ENCODE measurements around the gene C2CD5. TPM values are rescaled to one million over a fixed set of nuclear protein-coding genes. Genes with fewer than 3 reads are reported as not detected.

The C2CD5 gene
- total RNA-seq, 1 experiment from 2014 or later = 35.4 TPM

GRCh38 chr12:22525426-22525825, 18.9 kb downstream of the C2CD5 start:
- H3K4me1 ChIP-seq (ENCODE audit: insufficient read depth, low read length) = no peaks in the 10 kb centered on the region
- DNase-seq = no peak
- H3K18ac ChIP-seq (ENCODE audit: insufficient read length, low read depth, low read length) = no peak overlapping the region
- H3K4me1 Mint-ChIP-seq = no peaks in the 10 kb centered on the region
- H3K27ac Mint-ChIP-seq = no peak overlapping the region
- H3K23ac ChIP-seq (ENCODE audit: insufficient read length, low read depth, low read length) = no peak overlapping the region
- H3K4me2 ChIP-seq (ENCODE audit: insufficient read depth, insufficient read length, low read length) = no peak overlapping the region
- H3T11ph ChIP-seq (ENCODE audit: low read length) = no peak overlapping the region
- H2BK12ac ChIP-seq (ENCODE audit: insufficient read length, low read depth, low read length) = no peak overlapping the region
- no peaks in the 10 kb centered on the region for H3K27me3 ChIP-seq (ENCODE audit: insufficient read depth, low read length)
- H2AK5ac ChIP-seq (ENCODE audit: insufficient read length, low read length) = no peak overlapping the region
- no peak overlapping the region for H2BK120ac ChIP-seq (ENCODE audit: low read depth, low read length, poor library complexity, severe bottlenecking)
- H4K20me1 ChIP-seq (ENCODE audit: control insufficient read depth, insufficient read depth, insufficient read length) = no peaks in the 10 kb centered on the region
- H3K79me1 ChIP-seq (ENCODE audit: insufficient read depth, low read depth, low read length, poor library complexity, severe bottlenecking) = no peaks in the 10 kb centered on the region
- H3K9me3 ChIP-seq (ENCODE audit: control insufficient read depth, low read depth, low read length) = no peaks in the 10 kb centered on the region
- H3K27ac ChIP-seq (ENCODE audit: insufficient read length, low read depth, low read length) = no peak overlapping the region
- WGBS (ENCODE audit: extremely low coverage, insufficient read length, low lambda C conversion rate) = no CpG with 5 or more reads among the region's 2 CpGs
- H3K9me3 Mint-ChIP-seq = no peaks in the 10 kb centered on the region
- no peak overlapping the region for H4K5ac ChIP-seq (ENCODE audit: insufficient read length, low read depth, low read length)
- no peak overlapping the region for H2AFZ ChIP-seq (ENCODE audit: low read length)
- H4K91ac ChIP-seq (ENCODE audit: insufficient read length, low read depth, low read length) = no peak overlapping the region
- H2BK5ac ChIP-seq (ENCODE audit: insufficient read length, low read length) = no peak overlapping the region
- H3K27me3 Mint-ChIP-seq (ENCODE audit: low read depth) = no peaks in the 10 kb centered on the region
- peaks cover 2 to 22% (median 17%) of the 10 kb centered on the region in 3 experiments; a peak in 5 of 7 replicates for H3K36me3 Mint-ChIP-seq (ENCODE audit: insufficient read depth in 1 of 3, low read depth in 3 of 3)
- no peak overlapping the region for H3K14ac ChIP-seq (ENCODE audit: insufficient read depth, low read length)
- no peak overlapping the region for H3K9ac ChIP-seq (ENCODE audit: extremely low read depth, insufficient read length, low read length)
- no peak overlapping the region for H3K4me3 Mint-ChIP-seq
- no peak overlapping the region for H4K8ac ChIP-seq (replicated peaks; ENCODE audit: insufficient read length, low read depth, low read length)
- no peak overlapping the region for H2BK15ac ChIP-seq (ENCODE audit: low read depth, low read length)
- no peaks in the 10 kb centered on the region for H3K79me2 ChIP-seq (ENCODE audit: insufficient read depth, low read length)
- no peak overlapping the region for H2BK20ac ChIP-seq (ENCODE audit: low read depth, low read length, poor library complexity, severe bottlenecking)
- no peak for TF ChIP-seq CTCF (conservative IDR thresholded peaks at IDR 0.05)
- H3K4ac ChIP-seq (ENCODE audit: low read depth, low read length) = no peak overlapping the region
- H3K56ac ChIP-seq (ENCODE audit: insufficient read length, low read depth, low read length) = no peak overlapping the region
- H3K23me2 ChIP-seq (ENCODE audit: insufficient read length, low read depth, low read length, poor library complexity, severe bottlenecking) = no peaks in the 10 kb centered on the region
